PC-9 (cell line): ENCODE measurements around the gene JARID2.

Experiments
- CTCF ChIP-seq: fragments of 200-600 bp; sonication (generic); conservative IDR thresholded peaks from 2 replicates; pipeline ENCODE4 v1.6.1; 2017; ENCODE audit warnings: mixed run types, antibody characterized with exemption, mild to moderate bottlenecking, moderate library complexity
- EZH2 ChIP-seq: fragments of 200-600 bp; sonication (generic); IDR thresholded peaks from 2 replicates; pipeline ENCODE4 v1.8.0; 2017; ENCODE audit warnings: antibody characterized with exemption, low read depth

GRCh38 chr6:15475261-15475660 is 229.4 kb downstream of the JARID2 start:
- TF ChIP-seq CTCF (no peak), EZH2 (no peak)
